Measurements from ENCODE around the gene CREM. TPM values are rescaled to one million over a fixed set of nuclear protein-coding genes. Genes with fewer than 3 reads are reported as not detected.

CREM gene
- total RNA-seq, 1 experiment from 2014 or later, result 21.4 TPM

DNA sequence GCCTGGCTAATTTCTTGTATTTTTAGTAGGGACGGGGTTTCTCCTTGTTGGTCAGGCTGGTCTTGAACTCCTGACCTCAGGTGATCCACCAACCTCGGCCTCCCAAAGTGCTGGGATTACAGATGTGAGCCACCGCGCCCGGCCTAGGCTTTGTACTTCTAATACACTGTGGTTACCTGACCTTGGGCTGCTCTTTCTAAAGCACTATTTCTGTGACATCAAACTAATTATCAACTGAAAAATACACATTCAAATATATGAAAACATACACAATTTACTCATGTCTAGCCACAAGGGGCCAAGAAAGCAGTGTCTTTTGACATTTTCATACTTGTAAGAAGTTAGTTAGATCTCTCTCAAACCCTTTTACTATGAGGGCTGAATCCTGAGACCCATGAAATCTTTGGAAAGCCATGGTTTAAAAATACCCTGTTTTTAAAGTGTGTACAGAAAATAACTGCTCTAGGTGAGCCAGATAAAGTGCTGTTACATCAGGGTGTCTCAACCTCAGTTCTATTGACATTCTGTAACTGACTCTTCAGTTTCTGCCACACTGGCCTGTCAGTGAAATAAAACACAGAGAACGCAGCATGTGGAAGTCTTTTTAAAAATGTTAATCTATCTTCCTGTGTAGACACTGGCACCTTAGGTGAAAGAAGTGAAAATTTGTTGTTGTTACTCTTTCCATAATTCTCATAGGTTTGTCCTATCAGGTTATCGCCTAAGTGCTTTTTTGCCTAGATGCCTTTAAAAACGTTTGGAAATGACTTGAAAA lies 58.8 kb downstream of the CREM start:
- intact Hi-C loops (cut with micrococcal nuclease), result no loop called here
- Histone ChIP-seq H2AFZ (ENCODE audit: low read depth, low read length, poor library complexity, severe bottlenecking) (no peak overlapping the region), H3K79me2 (ENCODE audit: insufficient read depth, low read length) (no peaks in the 10 kb centered on the region), H3K9me3 (ENCODE audit: control insufficient read depth in 1 of 2, insufficient read depth in 1 of 2, low read depth in 1 of 2, low read length in 2 of 2) (no peaks in the 10 kb centered on the region), H3K4me3 (replicated peaks in 1 of 2; ENCODE audit: low read depth in 1 of 2, low read length in 2 of 2) (no peak overlapping the region), H3K9ac (ENCODE audit: low read length) (no peak overlapping the region), H3K27me3 (ENCODE audit: insufficient read depth, low read length) (no peaks in the 10 kb centered on the region), H3K9me2 (ENCODE audit: insufficient read depth) (no peaks in the 10 kb centered on the region), H3K4me1 (ENCODE audit: control insufficient read depth in 1 of 2, insufficient read depth in 2 of 2, low read length in 2 of 2) (no peaks in the 10 kb centered on the region), H4K20me1 (ENCODE audit: insufficient read depth) (no peaks in the 10 kb centered on the region), H3K27ac (ENCODE audit: low read depth, low read length) (no peak overlapping the region), H3K36me3 (ENCODE audit: control insufficient read depth in 1 of 2, insufficient read depth in 2 of 2, low read length in 2 of 2) (no peaks in the 10 kb centered on the region), H3K4me2 (ENCODE audit: low read length) (no peak overlapping the region)
- DNase-seq (ENCODE audit: low read depth, low spot score) (no peak), ATAC-seq (no peak)
- TF ChIP-seq FOSL1 (IDR thresholded peaks at IDR 0.05; ENCODE audit: low read depth) (no peak), EGR1 (IDR thresholded peaks at IDR 0.05; ENCODE audit: low read depth) (no peak), EZH2phosphoT487 (IDR thresholded peaks at IDR 0.05; ENCODE audit: borderline replicate concordance) (no peak), POLR2A (IDR thresholded peaks at IDR 0.05; ENCODE audit: borderline replicate concordance, extremely low read depth, insufficient read depth, insufficient read length) (no peak), SIN3A (IDR thresholded peaks at IDR 0.05; ENCODE audit: low read depth) (no peak), RAD21 (IDR thresholded peaks at IDR 0.05; ENCODE audit: low read depth) (no peak), POLR2AphosphoS5 (IDR thresholded peaks at IDR 0.05; ENCODE audit: low read depth, low read length) (no peak), ZFX (IDR thresholded peaks at IDR 0.05) (no peak), ZNF274 (IDR thresholded peaks at IDR 0.05; ENCODE audit: low read depth, low read length) (no peak), CEBPB (IDR thresholded peaks at IDR 0.05; ENCODE audit: low read depth) (no peak), TCF7L2 (IDR thresholded peaks at IDR 0.05; ENCODE audit: borderline replicate concordance, extremely low read depth, insufficient read depth, insufficient read length) (no peak)
- TF ChIP-seq, protein P1, sequence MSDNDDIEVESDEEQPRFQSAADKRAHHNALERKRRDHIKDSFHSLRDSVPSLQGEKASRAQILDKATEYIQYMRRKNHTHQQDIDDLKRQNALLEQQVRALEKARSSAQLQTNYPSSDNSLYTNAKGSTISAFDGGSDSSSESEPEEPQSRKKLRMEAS (IDR thresholded peaks at IDR 0.05), result no peak
- TF ChIP-seq, protein P2, sequence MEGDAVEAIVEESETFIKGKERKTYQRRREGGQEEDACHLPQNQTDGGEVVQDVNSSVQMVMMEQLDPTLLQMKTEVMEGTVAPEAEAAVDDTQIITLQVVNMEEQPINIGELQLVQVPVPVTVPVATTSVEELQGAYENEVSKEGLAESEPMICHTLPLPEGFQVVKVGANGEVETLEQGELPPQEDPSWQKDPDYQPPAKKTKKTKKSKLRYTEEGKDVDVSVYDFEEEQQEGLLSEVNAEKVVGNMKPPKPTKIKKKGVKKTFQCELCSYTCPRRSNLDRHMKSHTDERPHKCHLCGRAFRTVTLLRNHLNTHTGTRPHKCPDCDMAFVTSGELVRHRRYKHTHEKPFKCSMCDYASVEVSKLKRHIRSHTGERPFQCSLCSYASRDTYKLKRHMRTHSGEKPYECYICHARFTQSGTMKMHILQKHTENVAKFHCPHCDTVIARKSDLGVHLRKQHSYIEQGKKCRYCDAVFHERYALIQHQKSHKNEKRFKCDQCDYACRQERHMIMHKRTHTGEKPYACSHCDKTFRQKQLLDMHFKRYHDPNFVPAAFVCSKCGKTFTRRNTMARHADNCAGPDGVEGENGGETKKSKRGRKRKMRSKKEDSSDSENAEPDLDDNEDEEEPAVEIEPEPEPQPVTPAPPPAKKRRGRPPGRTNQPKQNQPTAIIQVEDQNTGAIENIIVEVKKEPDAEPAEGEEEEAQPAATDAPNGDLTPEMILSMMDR (IDR thresholded peaks at IDR 0.05 in 2 of 3, conservative IDR thresholded peaks at IDR 0.05 in 1 of 3; ENCODE audit: borderline replicate concordance in 1 of 3, insufficient read depth in 1 of 3, low read depth in 2 of 3, low read length in 2 of 3), result no peak
- TF ChIP-seq, protein P3, sequence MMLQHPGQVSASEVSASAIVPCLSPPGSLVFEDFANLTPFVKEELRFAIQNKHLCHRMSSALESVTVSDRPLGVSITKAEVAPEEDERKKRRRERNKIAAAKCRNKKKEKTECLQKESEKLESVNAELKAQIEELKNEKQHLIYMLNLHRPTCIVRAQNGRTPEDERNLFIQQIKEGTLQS (IDR thresholded peaks at IDR 0.05), result no peak
- BruUV-seq (replicated peaks), result no TSS peak
- ChIA-PET CTCF (interaction anchor here (6.8 kb wide), 1 partner anchor 10 kb away, joined by 34 read pairs; no protein-coding TSS in a partner anchor), RAD21 (ENCODE audit: low non-redundant PET in 1 of 2, low total read pairs in 2 of 2, uncharacterized antibody in 2 of 2, unreplicated experiment in 2 of 2) (no interaction called here), POLR2A (interaction anchor here (1.4 kb wide), 1 partner anchor 10 kb away, joined by 4 read pairs; no protein-coding TSS in a partner anchor)

Measured in HCT116 (cell line).